ENCODE results near the gene DEPDC5.

Gene DEPDC5

DNA sequence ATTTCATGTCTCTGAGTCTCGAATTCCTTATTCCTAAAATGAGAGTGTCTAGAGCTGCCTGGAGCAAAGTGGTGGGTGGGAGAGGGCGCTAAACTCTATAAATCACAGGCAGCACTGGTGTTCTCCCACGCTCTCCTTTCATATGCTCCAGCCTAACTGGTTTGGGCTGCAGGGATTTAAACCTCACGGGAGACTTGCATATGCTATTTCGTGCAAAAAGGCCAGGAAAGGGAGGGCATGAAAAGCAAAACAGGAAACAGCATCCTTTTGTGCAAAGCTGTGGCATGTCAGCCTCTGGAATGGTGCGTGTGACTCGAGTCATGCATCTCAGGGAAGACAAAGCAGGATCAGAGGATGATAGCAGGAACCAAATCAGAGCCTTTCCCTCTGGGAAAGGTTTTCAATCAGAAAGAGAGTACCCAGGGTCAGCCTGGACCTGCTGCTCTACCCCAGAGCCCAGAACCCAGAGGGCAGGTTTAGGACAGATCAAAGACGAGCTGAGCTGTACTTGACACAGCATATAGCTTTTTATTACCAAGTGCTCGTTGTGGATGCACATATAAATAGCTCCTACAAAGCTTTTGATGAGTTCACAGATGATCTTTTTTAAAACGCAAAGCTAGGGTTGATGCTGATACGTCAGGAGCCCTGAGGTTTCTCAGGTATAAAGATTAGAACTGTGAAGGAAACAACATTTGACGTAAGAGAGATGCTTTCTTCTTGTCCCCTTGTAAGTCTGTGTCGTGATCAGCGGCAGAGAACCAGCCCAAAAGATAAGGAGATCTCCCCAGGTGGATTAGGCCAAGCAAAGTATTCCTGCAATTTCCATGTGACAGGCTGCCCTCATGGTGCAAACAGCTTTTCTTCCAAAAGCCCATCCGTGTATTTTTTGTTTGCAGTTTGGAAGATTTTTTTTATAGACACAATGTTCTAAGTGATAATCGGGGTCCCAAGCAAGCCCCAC is 144.3 kb downstream of the DEPDC5 start:
- DNase-seq, result no peak

DNA sequence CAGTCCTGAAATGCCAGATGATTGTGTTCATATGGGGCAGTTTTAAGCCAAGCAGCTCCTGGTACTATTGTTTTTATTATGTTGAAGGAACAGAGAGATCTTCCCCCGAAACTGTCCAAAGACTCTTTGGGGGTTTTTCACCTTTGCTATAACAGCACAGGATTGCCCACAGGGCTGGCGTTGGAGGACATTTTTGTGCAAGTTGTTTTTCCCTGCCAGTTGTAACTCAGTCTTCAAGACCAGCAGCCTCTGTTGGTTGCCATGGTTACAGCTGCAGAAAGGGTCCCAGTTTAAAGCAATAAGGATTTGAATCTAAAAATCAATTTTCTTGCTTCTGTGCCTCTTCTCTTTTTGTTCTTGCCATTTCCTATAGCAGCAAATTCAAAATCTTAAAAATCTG is 145.1 kb downstream of the DEPDC5 start:
- no peak for DNase-seq

DNA sequence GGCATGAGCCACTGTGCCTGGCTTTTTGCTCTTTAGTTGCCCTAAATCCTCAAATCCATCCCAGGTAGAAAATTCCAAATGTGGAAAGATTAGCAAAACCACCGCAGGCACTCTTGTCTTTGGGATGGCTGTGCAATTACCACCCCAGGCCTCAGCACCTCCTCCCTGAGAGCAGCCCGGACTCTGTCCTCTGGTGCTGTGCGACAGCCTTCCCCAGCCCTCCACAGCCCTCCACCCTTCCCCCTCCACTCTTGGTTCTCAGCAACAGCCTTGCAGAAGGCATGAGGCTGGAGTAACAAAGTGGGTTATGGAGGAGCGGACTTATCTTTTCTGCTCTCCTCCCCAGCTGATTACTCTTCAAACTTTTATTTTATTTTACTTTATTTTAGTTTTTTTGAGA is 145.8 kb downstream of the DEPDC5 start:
- no peak for DNase-seq

DNA sequence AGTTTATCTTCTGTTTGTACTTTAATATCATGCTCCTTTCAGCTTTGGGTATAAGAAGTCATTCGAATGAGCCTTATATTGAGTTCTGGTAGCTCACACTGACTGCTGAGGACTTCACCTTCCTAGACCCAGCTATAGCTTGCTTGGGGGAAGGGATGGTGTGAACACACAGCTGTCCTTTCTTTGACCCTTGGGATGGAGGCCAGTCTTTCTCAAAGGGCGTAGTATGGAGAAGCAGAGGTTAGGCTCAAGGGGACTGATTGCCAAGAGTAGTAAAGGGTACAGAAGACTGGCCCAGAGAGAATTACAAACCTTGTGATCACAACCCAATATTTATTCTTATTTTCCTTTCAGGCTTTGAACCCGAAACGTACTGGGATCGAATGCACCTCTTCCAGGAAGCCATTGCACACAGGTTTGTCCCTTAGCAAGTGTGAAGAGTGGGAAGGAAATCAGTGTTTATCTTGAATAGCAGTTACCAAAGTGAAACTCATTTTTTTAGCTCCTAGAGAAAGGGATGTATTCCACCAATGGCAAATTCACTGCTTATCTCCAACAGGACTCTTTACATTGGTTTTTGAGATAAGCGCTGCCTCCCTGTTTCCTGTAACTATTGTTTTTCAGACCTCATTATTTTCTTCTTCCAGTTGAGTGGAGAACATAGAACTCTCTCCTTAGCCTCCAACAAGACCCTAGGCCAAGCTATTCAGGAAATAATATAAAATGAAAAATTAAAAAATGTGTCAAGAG is 147.7 kb downstream of the DEPDC5 start:
- no peak for DNase-seq

DNA sequence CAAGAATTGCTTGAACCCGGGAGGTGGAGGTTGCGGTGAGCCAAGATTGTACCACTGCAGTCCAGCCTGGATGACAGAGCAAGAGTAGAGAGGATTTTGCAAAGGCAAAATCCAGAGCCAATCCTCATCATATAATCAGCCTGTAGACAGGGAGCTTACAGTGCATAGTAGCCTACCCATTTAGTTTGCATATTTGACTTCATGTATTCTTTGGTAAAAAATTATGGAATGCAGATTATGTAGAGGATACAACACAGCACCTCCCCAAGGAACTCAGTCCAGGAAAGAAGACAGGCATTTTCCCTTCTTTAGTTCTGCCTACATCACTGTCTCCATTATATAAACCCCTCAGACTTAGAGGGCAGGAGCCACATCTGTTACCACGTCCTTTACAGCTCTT is 150.8 kb downstream of the DEPDC5 start:
- no peak for DNase-seq

DNA sequence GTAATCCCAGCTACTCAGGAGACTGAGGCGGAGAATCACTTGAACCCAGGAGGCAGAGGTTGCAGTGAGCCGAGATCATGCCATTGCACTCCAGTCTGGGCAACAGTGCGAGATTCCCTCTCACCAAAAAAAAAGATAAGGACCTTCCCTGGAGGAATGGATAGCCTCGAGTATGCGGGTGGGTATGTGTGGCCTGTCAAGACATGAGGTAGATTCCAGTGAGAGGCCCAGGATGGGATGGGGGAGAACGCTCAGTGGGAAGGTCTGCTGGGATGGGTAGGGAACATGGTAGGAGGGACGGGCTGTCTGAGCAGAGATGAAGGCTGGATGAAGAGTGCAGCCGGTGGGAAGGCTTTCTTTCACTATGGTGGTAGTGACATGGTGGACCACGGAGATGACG is 151.5 kb downstream of the DEPDC5 start:
- DNase-seq, result no peak

DNA sequence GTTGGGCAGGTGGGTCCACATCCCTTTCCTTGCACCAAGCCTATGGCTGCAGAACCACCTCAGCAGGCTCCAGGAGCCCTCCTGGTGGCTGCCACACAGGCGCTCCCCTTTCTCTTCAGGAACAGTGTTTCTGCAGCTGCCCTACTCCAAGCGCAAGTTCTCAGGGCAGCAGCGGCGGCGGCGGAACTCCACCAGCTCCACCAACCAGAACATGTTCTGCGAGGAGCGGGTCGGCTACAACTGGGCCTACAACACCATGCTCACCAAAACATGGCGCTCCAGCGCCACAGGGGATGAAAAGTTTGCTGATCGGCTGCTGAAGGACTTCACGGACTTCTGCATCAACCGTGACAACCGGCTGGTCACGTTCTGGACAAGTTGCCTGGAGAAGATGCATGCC is 152.3 kb downstream of the DEPDC5 start:
- no peak for DNase-seq

DNA sequence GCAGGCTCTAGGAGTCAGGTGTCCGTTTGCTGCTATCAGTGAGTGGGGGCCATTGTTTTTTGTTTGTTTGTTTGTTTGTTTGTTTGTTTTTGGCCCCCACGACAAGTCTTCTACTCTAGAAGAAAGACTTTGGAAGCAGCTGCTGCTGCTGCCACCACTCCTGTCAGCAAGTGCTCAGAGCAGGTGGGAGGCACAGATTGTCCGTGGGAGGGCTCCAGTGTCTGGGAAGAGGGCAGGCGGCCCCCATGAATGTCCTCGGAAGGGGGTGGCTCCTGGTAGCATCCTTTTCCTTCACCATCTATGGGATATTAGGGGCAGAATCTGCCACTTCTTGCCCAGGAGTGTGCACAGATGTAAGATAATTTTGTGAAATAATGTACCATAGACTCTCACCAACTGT is 152.8 kb downstream of the DEPDC5 start:
- no peak for DNase-seq

DNA sequence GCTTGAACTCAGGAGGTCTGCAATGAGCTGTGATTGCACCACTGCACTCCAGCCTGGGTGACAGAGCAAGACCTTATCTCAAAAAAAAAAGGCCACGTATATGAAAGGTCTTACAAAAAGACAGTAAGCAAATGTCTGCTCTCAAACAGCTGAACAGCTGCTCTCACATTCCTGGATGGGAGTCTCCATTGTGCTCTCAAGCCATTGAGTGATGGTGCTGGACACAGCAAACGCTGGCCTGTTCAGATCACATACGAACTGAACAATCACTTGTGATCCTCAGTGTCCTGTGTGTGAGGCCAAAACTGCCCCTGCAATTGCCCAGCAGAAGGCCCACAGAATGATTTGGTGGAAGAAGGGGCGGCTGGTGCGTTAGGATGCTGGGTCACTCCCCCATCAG is 156.2 kb downstream of the DEPDC5 start:
- DNase-seq, result no peak

DNA sequence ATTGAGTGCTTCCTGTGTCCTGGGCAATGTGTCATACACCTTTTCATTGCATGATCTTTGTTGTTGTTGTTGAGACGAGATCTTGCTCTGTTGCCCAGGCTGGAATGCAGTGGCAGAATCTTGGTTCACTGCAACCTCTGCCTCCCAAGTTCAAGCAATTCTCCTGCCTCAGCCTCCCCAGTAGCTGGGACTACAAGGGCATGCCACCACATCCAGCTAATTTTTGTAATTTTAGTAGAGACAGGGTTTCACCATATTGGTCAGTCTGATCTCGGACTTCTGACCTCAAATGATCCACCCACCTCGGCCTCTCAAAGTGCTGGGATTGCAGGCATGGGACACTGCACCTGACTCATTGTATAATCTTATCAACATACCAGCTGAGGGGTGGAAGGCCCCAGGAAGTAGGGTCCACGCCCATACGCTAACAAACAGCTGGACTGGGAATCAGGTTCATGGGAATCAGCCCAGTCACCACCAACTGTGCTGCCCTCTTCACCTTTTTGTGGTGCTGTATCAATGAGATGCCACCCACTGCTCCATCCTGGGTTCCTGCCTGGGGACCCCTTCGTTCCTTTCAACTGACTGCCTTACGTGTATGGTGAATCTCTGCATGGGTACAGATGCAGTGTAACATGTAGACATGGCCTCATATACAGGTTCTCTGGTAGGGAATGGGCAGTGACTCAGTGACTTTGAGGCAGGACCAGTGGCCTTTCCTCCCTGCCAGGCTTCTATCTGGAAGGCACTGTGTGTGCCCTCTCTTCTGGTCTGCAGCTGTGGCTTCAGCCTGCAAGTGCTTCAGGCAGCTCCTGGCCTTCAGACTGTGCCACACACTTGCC is 158.0 kb downstream of the DEPDC5 start:
- DNase-seq, result no peak

DNA sequence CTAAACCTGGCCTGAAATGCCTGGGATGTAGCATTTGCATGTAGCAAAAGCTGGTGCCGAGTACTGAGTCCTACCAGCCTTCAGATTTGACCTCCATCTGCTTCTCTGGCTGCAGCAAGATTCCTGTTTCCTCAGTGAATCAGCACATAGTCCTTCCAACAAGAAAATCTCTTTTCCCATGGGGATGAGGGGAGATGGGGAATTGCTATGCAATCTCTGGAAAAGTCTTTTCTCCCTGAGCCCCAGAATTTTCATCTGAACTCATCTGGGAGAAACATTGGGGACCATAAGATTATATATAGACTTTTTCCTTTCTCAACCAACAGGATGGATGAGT is 158.6 kb downstream of the DEPDC5 start:
- DNase-seq, result no peak

DNA sequence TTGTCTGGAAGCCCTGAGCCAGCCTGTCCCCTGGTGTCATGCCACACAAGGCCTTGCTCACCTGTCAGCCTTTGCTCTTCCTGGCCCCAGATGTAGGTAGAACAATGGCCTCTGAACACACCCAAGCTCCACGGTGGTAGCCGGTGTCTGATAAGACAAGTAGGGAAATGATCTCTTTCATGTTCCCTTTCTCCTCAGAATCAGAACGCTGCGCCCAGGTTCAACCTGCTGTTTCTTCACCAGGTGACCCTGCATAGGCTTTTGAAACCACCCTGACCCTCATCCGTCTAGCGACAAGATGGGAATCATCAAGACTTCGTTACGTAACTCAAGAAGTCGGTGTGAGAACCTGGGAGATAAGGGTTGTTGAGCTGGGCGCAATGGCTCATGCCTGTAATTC is 161.8 kb downstream of the DEPDC5 start:
- no peak for DNase-seq

DNA sequence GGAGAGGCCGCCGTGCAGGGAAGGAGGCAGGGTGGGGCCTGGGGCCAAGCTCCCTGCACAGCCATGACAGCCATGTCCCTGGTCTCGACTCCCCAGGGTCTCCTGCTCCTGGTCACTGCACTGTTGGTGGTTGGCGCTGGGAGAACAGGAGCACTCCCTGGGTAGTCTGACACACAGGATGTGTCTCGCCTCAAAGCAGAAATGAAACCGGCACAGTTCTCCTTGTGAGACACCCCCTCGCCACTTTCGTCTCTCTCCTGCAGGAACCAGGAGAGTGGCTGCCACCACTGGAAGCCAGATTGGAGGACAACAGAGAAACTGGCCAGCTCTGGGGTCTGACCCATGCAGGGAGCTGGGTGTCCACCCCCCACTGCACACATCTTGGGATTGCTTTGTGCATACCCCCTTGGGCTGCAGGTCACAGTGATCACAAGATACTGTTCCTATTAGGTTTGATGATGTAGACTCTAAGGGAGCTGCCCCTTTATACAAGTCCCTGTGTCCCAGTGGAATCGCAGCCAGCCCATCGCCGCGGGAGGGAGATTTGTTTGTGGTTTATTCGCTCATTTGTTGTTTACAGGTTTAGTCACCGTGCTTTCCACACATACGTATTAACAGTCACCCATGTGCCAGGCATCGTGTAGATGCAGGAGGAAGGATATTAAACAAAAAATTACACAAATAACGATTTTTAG is 163.6 kb downstream of the DEPDC5 start:
- no peak for DNase-seq

DNA sequence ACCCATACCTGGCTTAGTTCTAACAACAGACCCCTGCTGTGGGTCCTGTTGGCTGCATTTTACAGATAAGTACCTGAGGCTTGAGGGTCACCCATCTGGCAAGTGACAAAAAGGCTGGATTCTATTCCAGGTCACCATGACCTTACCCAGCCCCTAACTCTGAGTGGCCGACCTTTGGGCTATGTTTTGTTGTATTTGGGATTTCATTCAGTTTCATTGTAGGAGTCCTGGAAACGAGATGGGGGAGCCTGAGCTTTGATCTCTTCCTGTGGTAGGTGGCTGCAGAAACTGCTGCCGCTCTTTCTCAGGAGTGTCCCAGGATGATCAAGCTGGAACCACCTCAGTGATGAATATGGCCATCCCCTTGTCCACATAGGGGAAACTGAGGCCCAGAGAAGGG is 165.9 kb downstream of the DEPDC5 start:
- no peak for DNase-seq

DNA sequence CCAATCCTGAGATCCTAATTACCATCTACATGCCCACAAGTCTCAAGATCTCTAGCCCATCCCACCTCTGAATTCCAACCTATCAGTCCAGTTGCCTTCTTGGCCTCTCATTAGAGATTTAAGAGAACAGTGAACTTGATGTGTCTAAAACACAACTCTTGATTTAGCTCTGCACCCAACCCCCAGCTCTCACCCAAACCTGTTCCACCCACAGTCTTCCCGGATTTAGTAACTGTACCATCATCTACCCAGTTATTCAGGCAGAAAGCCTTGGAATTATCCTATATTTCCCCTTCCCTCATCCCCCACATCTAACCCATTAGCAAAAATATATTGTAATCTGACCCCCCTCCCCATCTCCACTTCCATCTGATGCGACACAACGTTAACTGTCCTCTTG is 166.5 kb downstream of the DEPDC5 start:
- no peak for DNase-seq

DNA sequence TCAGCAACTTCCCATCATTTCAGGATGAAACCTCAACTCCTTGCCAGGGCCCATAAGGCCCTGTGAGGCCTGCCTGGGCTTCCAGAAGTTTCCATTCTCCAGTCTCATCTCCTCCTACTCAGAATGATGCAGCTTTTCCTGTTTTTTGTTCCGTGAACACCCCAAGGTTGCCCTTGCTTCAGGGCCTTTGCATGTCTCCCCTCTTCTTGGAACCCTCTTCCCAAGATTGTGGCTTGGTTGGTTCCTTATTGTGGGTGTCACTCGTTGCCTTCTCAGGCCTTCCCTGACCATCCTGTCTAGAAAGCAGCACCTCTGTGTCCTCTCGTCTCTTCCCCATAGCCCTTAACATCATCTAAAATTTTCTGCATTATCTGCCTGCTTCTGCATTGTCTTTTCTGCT is 167.3 kb downstream of the DEPDC5 start:
- DNase-seq, result no peak

DNA sequence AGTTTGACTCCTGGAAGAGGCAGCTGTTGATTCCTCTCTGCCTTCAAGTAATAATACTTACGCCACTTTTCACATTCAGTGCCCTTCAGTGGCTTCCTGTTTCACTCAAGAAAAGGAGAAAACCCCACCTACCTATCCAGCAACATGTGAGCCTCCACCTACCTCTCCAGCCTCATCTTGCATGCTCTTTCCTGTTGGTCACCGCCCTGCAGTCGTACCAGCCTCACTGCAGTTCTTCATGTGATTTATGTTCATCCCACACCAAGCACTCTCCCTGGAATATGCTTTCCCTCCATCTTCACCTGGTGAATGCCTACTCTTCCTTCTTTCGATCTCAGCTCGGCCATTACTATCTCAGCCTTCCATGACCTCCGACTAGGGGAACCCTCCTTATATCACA is 168.7 kb downstream of the DEPDC5 start:
- no peak for DNase-seq

DNA sequence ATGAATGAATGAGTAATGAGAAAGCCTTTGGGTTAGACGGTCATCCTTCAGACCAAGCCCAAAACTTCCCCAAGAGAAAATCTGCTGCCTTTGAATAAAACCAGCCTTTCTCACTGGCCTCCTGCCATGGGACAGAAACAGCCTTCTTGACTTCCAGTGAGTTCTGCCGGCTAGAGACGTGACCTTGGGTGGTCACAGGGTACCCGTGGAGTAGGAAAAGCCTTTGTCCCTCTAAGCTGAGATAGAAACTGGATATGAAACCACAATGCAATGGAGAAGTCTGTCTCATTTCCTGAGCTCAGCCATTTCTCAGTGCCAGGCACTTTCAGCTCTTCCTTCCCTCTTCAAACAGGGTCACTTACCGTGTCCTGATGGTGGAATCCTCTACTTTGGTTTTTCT is 169.3 kb downstream of the DEPDC5 start:
- no peak for DNase-seq

DNA sequence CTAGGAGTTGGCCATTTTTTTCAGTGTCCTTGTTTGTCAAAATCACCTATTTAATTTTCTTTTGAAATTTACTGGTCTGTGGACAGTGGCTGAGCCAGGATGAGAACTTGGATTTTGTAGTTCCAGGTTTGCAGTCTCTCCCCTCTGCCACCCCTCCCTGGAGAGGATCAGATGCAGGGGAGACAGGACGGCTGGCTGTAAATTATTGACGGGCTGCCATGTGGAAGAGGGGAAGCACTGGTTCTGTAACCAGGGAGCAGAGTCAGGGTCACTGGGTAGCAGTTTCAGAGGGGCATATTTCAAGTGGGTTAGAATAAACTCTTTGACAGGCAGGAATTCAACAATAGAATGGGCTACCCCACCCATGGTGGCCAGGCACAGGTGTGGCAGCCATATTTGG is 169.9 kb downstream of the DEPDC5 start:
- no peak for DNase-seq

DNA sequence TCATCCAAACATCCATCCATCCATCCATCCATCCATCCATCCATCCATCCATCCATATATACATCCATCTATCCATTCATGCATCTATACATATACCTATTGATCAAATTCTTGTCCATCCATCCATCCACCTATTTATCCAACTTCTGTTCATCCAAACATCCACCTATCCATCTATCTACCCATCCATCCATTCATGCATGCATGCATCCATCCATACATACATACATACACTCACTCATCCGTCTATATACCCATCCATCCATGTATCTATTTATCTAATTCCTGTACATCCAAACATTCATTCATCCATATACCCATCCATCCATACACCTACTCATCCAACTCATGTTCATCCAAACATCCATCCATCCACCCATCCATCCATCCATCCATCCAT is 171.2 kb downstream of the DEPDC5 start:
- no peak for DNase-seq

DNA sequence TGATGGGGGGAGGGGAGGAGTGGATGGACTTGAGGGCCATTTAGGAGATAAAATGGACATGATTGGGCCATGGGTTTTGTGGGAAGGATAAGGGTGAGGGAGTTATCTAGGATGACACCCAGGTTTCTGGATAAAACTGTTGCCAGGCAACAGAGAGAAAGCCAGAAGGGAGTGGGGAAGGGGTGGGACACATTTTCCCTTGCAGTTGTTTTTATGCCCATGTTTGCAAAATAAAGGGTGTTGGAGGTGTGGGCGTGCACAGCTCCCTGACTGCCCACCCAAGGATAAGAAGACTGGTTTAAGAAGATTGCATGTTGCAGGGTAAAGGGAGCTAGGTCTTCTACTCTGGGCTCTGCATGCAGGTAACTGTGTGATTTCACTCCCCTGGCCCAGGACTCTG is 172.2 kb downstream of the DEPDC5 start:
- DNase-seq, result no peak

DNA sequence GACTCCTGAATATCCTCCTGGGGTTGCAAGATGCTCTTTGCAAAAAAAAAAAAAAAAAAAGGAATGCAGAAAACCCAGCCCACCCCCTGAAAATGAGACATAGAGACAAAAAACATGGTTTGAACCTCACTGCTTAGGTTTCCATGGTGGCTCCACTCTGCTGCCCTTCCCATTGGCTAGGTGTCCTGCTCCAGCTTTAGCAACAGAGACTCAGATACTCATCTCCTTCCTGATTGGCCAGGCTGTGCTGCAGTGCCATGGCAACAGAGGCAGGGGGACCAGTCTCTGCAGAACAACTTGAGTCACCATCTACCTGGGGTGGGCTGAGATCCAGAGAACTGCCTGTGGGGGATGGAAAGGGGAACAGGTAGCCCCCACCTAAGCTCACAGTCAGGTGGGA is 173.2 kb downstream of the DEPDC5 start:
- no peak for DNase-seq

DNA sequence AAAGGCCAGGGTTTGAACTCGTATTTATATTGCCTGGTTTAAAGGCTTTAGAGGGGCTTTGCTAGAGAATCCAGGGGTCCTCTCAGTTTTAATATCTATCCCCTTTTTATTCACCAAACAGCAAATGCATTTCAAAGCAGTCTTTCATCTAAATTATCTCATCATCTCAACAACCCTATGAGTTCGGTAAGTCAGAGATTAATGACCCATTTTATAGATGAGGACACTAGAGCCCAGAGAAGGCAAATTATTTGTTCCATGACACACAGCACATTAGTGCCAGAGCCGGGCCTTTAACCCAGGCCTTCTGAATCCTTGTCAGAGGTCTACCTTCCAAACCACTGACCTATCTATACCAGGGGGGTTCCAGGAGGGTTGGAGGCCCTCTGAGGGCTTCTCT is 173.7 kb downstream of the DEPDC5 start:
- DNase-seq, result no peak

Data from DMS53 (cell line).